ENCODE results near the gene AGBL4.
"Not testable (repeated sequence)": the region's sequence is repeated elsewhere in the genome, so short reads cannot be mapped to it uniquely, and the experiment has no call there.

Gene AGBL4
- 0 to 0.18 (median 0.09) reads per million in 4 experiments for total RNA-seq

- DNase-seq = no peak
Observed at GRCh38 chr1:50023292-50024159, at the start of gene AGBL4. Gene AGBL4 (minus strand): TSS chr1:50023954.

DNA sequence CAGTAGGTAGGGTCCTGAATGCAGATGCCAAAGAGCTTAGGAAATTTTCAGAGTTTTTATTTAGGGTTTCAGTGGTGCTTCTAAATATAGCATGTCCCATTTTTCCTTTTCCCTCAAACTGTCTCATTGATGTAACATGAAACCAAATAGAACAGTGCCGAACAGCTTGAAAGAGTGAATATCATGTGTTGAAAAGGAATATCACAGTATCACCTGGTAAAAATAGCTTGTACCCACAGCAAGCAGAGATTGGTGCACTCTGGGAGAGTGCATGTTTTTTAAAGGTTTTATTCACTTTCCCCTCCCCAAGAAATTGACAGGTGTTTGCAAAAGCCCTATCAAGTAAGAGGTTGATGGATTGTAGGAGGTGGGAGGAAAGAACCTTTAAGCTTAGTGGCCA lies 43.1 kb upstream of the AGBL4 start:
- DNase-seq = no peak

DNA sequence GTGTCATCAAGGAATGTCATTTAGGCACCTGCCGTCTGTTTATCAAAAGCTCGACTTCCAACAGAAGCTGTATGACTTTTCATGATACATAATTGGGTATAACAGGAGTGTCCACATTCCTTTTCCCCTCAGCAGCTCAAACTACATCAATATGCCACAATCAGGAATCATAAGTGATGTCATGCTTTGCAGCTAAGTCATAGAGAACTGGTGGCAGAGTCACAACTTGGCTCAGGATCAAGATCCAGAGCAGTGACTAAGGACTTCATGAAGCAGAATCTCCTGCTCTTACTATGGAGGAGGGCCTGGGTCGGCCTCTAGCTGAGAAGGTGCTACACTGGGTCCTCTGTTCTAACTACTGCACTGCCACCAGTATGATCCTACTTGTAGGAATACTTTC lies 36.5 kb upstream of the AGBL4 start:
- DNase-seq = no peak

DNA sequence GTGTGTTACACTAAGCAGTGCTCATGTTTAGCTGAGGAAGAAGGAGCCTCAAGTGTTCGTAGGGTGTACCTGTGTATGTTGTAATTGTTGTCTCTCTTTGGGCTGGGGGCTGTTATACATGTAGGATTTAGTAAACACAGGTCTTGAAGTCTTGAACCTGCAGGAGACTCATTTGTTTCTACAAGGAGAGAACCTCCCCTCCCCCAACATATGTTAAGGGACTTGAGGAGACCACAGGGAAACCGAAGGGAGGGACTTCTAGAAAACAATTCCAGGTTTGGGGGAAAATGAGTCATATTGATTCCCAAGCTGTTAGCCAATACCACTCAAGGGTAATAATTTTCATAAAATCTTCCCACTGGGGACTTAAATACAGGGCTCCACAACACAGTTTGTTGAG lies 25.0 kb upstream of the AGBL4 start:
- no peak for DNase-seq

GRCh38 chr1:50047916-50048694 lies 24.4 kb upstream of the AGBL4 start:
- DNase-seq = no peak

- DNase-seq = no peak
Observed at GRCh38 chr1:50038237-50038809, 14.6 kb upstream of the AGBL4 start.

- no peak for DNase-seq
Observed at GRCh38 chr1:50027794-50028193, 4.0 kb upstream of the AGBL4 start.

- DNase-seq = no peak
Observed at GRCh38 chr1:49995734-49996133, 28.0 kb downstream of the AGBL4 start.

DNA sequence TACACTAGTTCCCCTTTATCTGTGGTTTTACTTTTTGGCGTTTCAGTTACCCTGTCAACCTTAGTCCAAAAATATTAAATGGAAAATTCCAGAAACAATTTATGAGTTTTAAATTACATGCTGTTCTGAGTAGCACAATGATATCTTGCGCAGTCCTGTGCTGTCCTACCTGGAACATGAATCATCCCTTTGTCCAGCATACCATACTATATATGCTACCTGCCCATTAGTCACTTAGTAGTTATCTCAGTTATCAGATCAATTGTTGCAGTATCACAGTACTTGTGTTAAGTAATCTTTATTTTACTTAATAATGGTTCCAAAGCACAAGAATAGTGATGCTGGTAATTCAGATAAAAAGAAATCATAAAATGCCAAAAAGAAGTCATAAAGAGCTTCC lies 52.7 kb downstream of the AGBL4 start:
- DNase-seq = no peak

- DNase-seq = no peak
Observed at GRCh38 chr1:49951385-49951784, 72.4 kb downstream of the AGBL4 start.

DNA sequence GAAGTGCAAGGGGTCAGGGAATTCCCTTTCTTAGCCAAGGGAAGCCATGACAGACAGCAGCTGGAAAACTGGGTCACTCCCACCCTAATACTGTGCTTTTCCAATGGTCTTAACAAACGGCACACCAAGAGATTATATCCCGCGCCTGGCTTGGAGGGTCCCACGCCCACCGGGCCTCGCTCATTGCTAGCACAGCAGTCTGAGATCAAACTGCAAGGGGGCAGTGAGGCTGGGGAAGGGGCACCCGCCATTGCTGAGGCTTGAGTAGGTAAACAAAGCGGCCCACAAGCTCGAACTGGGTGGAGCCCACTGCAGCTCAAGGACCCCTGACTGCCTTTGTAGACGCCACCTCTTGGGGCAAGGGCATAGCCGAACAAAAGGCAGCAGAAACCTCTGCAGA lies 108.5 kb downstream of the AGBL4 start:
- DNase-seq = not testable (repeated sequence)

DNA sequence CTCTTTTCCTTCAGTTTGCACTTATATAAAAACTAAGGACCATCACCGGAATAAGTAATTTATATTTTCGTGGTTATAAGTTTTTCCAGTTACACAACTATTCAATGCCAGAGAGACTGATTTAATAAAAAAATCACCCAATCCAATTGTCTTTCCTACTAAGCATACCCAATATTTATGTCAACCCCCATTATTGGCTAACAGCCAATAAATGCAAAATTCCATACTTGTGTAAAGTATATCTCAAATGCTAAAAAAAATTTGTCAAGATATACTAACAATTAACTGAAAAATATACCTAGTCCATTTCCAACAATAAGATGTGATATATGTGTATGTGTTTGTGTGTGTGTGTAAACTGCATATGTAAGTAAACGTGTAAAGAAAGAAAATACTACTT lies 117.4 kb downstream of the AGBL4 start:
- DNase-seq = no peak

DNA sequence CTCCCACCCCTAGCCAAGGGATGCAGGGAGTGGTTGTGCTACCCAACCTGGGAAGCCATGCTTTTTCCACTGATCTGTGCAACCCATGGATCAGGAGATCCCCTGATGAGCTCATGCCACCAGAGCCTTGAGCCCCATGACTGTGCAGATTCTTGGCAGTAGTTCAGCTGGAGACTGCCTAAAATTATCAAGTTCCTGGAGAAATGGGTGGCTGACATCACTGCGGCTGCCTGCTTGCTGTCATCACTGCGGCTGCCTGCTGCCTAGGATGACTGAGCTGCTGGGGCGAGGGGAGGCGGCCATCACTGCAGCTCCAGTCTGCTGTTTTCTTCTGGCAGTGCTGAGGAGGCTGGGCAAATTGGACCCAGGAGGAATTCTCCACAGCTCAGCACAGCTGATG lies 159.2 kb downstream of the AGBL4 start:
- DNase-seq = no peak

DNA sequence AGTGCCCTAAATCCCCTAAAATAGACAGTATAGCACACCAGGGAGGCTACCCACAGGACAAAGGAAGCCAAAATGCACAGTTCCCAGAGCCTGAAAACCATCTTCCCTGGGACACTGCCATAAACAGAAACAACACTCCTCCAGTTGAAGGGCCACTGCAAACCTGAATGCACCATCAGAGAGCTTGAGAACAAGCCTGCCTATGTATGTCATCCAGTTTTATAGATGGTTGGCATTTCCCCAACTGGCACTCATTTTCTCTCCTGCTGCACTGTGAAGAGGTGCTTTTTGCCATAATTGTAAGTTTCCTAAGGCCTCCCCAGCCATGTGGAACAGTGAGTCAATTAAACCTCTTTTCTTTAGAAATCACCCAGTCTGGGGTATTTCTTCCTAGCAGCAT lies 169.0 kb downstream of the AGBL4 start:
- DNase-seq = no peak

DNA sequence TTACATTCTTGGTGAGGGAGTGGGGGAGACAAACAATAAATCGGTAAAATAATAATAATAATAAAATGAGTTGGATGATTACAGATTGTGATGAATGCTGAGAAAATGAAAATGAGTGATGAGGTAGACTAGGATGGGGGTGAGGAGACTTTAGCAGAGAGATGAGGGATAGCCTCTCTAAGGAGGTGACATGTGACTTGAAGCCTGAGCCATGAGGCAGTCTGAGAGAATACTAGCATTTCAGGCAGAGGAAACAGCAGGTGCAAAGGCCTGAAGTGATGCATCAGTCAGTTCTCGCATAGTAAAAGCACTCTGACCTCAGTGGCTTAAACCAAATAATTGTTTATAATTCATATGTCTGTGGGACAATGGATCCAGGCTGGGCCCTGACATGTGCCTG lies 181.2 kb downstream of the AGBL4 start:
- no peak for DNase-seq

GRCh38 chr1:49841767-49842166 lies 182.0 kb downstream of the AGBL4 start:
- DNase-seq = no peak

- no peak for DNase-seq
Observed at GRCh38 chr1:49824261-49824660, 199.5 kb downstream of the AGBL4 start.

DNA sequence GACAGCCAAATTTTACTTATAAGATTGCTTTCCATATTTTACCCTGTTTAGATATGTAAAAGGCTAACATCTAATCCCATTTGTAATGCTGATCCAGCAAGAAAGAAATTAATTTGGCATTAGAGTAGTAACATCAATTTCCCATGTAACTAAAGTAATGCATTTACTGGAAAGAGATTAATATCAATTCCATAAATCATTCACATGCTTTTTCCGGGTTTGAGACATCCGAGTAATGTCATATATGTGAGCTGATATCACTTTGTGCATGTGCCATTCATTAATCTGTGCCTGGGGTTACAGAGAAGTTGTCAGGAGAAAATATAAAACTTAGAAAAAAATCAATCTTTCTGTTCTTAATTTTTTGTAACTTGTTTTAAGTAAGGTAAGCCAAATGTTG lies 206.1 kb downstream of the AGBL4 start:
- no peak for DNase-seq

DNA sequence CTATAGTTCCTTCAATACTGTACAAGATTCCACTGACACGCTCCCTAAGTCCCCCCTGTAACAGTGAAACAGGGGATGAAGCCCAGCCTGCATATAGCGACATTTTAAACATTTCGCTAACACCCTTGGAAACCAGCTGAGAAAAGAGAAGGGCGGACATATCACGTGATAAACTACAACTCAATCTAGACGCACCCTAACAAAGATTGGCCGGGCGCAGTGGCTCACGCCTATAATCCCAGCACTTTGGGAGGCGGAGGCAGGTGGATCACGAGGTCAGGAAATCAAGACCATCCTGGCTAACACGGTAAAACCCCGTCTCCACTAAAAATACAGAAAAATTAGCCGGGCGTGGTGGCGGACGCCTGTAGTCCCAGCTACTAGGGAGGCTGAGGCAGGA lies 236.7 kb downstream of the AGBL4 start:
- not testable (repeated sequence) for DNase-seq

GRCh38 chr1:49765034-49765433 lies 258.7 kb downstream of the AGBL4 start:
- DNase-seq = no peak

- not testable (repeated sequence) for DNase-seq
Observed at GRCh38 chr1:49738118-49738517, 285.6 kb downstream of the AGBL4 start.

- no peak for DNase-seq
Observed at GRCh38 chr1:49728377-49728776, 295.4 kb downstream of the AGBL4 start.

- no peak for DNase-seq
Observed at GRCh38 chr1:49723662-49724061, 300.1 kb downstream of the AGBL4 start.
